Frontal cortex (tissue), 4 donors: ENCODE results near the gene SHOC2. TPM values are rescaled to one million over a fixed set of nuclear protein-coding genes. Genes with fewer than 3 reads are reported as not detected.
"Not testable (repeated sequence)": the region's sequence is repeated elsewhere in the genome, so short reads cannot be mapped to it uniquely, and the experiment has no call there.

ENCODE experiments used
- DNase-seq, 2 donors: peaks; one replicate each; pipeline ENCODE4 v3.0.0; 2012; ENCODE audit warnings: low spot score in 2 of 2
- FAIRE-seq: peaks from 2 replicates; lab custom pipeline; 2012; peaks lifted over from hg19 to GRCh38; lab: Jason Lieb, UNC
- total RNA-seq: library from RNA; depleted of rRNA; stranded (reverse); fragments of >200 nt; gene quantifications from one replicate; pipeline ENCODE4 v1.2.3, GENCODE V29; 2014
- donor health status: control.
- donor health status: control.
- donor health status: control.

The SHOC2 gene
- total RNA-seq, 1 donor from 2014 or later = 188 TPM

- FAIRE-seq (no peak), DNase-seq (no peak)
These were observed 21.0 kb upstream of the SHOC2 start for GRCh38 chr10:110898391-110898790.

DNA sequence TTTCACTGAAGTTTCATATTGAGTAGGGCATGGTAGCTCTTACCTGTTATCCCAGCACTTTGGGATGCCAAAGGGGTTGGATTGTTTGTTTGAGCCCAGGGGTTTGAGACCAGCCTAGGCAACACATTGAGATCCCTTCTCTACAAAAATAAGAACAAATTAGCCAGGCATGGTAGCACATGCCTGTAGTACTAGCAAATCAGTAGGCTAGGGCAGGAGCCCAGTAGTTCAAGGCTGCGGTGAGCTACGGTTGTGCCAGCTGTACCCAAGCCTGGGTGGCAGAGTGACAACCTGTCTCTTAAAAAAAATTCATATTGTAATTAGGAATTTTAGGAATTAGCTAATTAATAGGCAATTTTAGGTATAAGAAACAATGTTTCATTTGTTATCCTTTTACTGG is 18.4 kb upstream of the SHOC2 start:
- no peak for DNase-seq
- no peak for FAIRE-seq

DNA sequence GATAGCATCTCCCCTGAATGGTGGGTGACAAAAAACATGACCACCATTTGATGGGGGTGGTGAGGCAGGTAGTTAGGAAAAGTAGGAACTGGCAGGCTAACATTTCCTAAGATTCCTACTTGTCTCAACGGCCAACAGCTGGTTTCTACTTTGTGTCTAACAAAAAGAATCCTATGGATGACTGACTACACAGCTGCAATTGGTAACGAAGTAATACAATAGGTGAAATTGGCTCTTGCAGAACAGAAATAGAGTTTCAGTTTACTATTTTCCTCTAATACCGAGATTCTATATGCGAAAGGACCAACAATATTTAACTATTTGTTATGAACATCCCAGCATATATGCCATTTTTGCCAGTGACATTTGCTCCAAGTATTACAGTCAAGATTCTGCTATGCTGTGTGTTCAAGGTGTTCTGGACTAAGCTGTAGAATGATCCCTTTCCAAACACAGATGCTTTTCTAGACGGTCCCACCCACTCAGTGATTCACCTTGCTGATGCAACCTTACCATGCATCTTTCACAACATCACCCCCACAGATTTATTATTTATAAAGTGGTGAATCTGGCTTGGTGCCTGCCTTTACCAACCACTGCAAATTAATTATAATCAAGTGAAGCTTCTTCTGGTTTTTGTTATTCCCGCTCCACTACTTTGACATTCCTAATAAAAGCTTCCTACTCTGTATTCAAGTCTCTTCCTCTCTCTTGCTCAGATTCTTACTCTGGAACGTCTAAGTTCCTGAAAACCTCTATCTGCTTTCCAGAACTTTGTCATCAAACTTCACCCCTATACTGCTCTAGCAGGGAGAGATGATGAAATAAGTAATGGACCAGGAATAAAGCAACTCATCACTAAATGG is 17.2 kb upstream of the SHOC2 start:
- DNase-seq = no peak
- FAIRE-seq = no peak

DNA sequence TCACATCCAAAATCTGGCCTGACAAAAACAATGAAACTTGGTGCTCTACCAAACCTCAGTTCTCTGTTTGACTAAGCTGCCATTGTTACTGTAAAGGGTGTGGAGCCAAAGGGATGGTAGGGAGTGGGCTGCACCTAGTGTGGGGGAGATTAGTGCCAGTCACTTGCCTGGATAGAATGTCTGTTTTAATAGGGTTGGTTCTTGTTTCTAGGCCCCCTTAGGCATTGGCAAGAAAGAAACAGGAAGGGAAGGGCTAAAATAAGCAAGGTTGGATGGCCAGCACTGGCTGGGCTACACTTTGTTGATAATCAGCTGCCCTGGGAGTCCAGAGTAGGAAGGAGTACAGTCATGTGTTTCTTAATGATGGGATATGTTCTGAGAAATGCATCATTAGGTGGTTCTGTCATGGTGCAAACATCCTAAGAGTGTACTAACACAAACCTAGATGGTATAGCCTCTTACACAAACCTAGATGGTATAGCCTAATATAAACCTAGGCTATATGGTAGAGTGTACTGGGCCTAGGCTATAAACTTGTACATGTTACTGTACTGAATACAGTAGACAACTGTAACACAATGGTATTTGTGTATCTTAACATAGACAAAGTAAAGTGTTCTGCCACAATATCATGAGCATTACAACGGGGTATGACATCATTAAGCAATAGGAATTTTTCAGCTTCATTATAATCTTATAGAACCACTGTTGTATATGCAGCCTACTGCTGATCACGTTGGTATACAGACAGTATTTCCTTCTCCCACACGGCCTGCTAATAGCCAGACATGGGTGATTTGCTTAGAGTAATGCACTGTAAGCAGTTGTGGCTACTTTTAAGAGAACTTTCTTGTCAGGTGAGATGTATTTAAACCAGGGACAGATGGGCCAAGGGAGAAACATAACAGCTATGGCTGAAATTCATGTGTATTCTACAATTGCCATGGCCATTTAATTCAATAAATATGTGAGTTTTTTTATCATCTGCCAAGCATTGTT is 15.8 kb upstream of the SHOC2 start:
- no peak for FAIRE-seq
- no peak for DNase-seq

- no peak for FAIRE-seq
- DNase-seq = no peak
These were observed 9.3 kb upstream of the SHOC2 start for GRCh38 chr10:110910138-110910537.

DNA sequence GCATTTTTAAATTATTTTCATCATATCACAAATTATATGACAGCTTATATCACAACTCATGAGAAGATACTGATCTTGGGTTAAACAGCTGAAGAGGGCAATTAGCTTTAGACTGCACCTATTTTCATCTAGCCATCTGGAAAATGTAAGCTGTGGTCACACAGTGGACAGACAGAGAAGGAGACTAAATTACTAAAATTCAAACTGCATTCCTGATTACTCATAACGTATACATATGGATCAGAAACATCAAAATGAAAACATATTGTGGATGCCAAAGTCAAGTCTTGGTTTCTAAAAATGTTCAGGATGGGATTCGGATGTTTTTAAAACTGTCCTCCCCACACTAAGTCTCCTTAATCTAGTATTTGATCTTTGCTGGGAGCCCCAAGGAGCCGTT is 7.0 kb upstream of the SHOC2 start:
- FAIRE-seq (no peak), DNase-seq (no peak)

DNA sequence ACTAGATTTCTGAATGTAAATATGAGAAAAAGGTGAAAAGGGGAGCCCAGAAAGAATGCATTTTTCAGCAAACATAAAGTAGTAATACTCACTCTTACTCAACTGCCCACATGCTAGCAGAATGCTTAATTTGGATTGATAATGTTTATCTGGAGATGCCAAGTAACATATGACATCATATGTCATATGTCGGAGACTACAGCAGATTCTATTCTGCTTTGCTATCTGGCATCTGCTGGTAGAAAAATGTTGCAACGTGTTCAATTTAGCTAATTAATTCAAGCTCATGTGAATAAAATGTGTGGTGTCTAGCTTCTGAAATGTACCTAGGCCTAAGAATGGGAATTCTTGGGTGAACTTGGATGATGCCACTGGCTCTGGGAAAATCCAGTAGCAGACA is 5.0 kb upstream of the SHOC2 start:
- no peak for DNase-seq

GRCh38 chr10:110915035-110915434 is 4.4 kb upstream of the SHOC2 start:
- no peak for DNase-seq
- no peak for FAIRE-seq

More for the DNA sequence above, 5.0 kb upstream of the SHOC2 start:
- no peak for FAIRE-seq

DNA sequence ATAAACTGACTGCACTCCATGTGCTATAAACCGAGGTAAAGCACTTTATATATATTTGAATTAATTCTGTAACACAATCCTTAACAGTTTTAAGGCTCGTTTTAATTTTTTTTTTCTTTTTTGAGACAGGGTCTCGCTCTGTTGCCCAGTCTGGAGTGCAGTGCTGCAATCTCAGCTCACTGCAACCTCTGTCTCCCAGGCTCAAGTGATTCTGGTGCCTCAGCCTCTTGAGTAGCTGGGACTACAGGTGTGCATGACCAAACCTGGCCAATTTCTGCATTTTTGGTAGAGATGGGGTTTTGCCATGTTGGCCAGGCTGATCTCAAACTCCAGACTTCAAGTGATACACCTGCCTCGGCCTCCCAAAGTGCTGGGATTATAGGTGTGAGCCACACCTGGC is 3.8 kb upstream of the SHOC2 start:
- FAIRE-seq, DNase-seq: not testable (repeated sequence)

DNA sequence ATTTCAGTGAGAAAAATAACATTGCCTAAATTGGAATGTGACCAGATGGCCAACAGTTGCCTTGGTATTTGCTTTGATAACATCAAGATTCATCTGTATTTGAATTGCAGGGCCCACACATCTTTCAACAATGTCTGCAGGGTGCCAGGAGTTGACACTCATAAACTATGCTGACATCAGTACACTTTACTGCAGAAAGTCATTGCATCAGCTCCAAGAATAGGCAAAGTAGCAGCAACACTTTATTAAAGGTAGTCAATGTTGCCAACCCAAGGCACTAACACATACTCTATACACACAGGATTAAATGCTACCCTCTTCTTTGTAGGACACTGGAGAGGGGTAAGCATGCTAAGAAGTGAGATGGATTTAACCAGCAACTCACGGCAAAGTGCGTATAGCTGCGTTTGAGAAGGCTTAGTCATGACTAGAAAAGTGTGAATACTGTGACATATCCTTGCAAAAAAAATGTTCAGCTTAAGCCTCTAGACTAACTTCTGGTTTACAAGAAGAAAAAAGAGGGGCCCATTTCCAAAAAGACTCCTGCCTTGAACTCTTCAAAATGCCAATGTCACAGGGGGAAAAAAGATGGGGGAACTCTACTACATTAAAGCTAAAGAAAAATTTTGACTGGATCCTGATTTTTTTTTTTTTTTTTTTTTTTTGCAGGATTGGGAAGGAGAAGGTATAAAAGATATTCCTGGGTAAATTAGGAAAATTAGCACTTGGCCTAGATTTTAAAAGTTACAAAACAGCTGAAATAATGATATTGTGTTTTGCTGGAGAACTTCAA is 2.7 kb upstream of the SHOC2 start:
- FAIRE-seq = no peak

GRCh38 chr10:110918269-110918642 is 1.1 kb upstream of the SHOC2 start:
- DNase-seq = peak; percentile 60 to 66
- FAIRE-seq = no peak

More for the DNA sequence above, 2.7 kb upstream of the SHOC2 start:
- no peak for DNase-seq

GRCh38 chr10:110918643-110919348 is 608 bp upstream of the SHOC2 start, which contains the start of gene BBIP1:
TSS of gene BBIP1 (minus strand) at chr10:110919180. CDS start at chr10:110918157, 1,023 bp downstream.
- FAIRE-seq (peak; percentile 96), DNase-seq (peak; percentile 89 to 93)

GRCh38 chr10:110919971-110920881 is 822 bp downstream of the SHOC2 start:
- no peak for DNase-seq
- no peak for FAIRE-seq

DNA sequence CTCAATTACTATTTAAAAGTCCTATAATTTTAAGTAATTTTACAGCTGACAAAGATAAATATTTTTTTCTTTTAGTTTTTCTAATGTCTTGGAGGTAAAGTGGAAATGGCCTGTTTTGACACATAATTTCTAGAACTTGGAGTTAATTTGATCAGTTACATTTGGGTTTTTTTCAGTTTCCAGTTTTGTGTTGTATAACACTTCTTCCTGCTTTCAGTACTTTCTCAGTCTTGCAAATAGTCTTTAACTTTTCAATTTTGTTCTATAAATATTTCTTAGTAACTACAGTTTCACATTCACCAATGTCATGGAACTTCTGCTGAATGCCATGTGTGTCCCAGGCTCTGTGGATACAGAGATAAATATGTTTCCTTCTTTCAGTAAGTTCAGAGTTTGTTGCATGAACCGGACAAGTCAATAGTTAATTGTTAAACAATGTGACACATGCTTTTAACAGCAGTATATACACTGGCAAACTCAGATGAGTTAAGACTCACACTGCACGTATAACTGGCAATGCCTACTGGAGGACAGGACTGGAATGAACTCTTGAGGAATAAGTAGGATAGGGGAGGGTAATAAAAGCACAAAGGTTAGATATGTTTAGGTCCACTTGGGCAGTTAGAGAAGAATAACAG is 4.6 kb downstream of the SHOC2 start:
- DNase-seq (no peak), FAIRE-seq (no peak)

GRCh38 chr10:110927461-110927860 is 8.1 kb downstream of the SHOC2 start:
- no peak for FAIRE-seq
- no peak for DNase-seq

DNA sequence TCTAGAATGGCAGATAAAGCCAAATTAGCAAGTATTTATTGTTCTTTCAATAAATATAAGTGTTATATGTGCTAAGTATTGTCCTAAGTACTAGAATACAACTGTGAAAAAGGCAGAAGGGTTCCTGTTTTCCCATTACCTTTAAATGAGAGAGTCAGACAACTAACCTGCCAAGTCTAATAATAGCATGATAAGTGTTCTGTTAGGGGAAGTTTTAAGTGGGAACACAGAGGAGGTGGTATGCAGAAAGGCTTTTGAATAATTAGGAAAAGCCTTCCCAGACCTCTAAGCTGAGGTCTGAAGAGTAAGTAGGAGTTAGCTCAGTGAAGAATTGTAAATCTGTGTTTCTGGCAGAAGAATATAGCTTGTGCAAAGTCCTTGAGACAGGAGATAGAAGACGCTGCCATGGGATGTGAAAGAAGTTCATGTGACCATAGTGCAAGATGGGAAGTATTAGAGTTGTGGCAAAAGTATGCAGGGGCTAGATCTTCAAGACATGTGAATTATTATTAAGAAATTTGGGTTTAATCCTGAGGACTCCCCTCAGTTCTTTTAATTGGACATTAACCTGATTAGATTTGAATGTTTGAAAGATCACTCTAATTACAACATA is 12.5 kb downstream of the SHOC2 start:
- no peak for DNase-seq
- FAIRE-seq = no peak

DNA sequence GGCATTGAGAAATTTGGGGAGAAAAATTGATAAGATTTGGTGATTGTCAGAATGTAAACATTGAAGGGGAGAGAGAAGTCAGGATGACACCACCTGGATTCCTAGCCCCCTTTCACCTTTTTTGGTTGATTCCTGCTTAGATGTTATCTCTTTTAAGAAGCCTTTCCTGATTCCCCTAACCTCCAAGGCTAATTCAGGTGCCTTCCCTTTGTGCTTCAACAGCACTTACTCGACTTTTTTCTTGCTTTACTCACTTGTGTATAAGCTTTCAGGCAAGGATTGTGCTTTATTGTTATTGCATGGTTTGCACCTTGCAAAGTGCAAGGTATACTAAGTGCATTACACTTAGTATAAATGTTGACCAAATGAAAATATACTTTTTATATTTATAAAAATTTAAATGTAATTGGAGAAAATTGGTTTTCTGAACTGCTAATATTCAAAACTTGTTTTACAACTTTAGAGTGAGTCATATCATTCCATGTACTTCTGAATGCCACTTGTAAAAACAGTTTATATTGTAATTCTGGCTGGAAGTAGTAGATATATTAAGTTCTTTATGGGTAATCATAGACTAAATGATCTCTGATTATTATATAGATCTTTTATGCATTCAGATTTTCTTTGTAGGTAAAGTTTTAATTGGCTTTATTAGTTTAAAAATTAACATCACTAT is 13.2 kb downstream of the SHOC2 start:
- DNase-seq (no peak), FAIRE-seq (no peak)
